ENCODE data around the gene HRH3. TPM values are rescaled to one million over a fixed set of nuclear protein-coding genes. Genes with fewer than 3 reads are reported as not detected.
A peak's percentile ranks its signal among the peaks of the same experiment; 100 is the strongest.

Gene HRH3
- total RNA-seq, 1 experiment from 2014 or later: not detected

DNA sequence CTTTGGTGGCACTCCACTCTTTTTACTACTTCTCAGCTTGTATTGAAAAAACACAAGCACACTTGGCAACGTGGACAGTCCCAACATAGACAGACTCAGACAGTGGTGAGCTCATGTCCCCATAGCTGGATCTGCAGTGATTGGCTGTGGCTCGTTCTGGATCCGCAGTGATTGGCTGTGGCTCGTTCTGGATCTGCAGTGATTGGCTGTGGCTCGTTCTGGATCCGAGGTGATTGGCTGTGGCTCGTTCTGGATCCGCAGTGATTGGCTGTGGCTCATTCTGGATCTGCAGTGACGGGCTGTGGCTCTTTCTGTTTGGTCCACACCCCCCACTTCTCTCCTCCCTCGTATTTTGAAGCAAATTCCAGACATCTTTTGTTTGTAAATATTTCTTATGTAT lies 46.3 kb upstream of the HRH3 start:
- Histone ChIP-seq H3K27me3 (replicated peaks; ENCODE audit: control insufficient read depth, insufficient read depth, low read length) (no peaks in the 10 kb centered on the region), H3K36me3 (ENCODE audit: control insufficient read depth, insufficient read depth, low read length) (peaks cover 11% of the 10 kb centered on the region), H3K4me1 (no peaks in the 10 kb centered on the region), H3K4me3 (ENCODE audit: low read depth, low read length) (no peak overlapping the region), H3K9me3 (no peaks in the 10 kb centered on the region)
- no peak overlapping the region for H3K4me3 Mint-ChIP-seq (ENCODE audit: unreplicated experiment)
- TF ChIP-seq, protein P1, sequence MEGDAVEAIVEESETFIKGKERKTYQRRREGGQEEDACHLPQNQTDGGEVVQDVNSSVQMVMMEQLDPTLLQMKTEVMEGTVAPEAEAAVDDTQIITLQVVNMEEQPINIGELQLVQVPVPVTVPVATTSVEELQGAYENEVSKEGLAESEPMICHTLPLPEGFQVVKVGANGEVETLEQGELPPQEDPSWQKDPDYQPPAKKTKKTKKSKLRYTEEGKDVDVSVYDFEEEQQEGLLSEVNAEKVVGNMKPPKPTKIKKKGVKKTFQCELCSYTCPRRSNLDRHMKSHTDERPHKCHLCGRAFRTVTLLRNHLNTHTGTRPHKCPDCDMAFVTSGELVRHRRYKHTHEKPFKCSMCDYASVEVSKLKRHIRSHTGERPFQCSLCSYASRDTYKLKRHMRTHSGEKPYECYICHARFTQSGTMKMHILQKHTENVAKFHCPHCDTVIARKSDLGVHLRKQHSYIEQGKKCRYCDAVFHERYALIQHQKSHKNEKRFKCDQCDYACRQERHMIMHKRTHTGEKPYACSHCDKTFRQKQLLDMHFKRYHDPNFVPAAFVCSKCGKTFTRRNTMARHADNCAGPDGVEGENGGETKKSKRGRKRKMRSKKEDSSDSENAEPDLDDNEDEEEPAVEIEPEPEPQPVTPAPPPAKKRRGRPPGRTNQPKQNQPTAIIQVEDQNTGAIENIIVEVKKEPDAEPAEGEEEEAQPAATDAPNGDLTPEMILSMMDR (IDR thresholded peaks at IDR 0.05; ENCODE audit: insufficient read depth in 1 of 2, low read depth in 1 of 2, low read length in 1 of 2, severe bottlenecking in 1 of 2, unreplicated experiment in 1 of 2): no peak
- peaks cover 8% of the 10 kb centered on the region for H3K4me1 Mint-ChIP-seq (ENCODE audit: low read depth, unreplicated experiment)
- no peak overlapping the region for H3K27ac Mint-ChIP-seq (ENCODE audit: unreplicated experiment)
- no TSS peak for BruUV-seq (replicated peaks)
- no peaks in the 10 kb centered on the region for H3K9me3 Mint-ChIP-seq (ENCODE audit: unreplicated experiment)
- ChIA-PET CTCF (interaction anchor here (0.5 kb wide), 1 partner anchor 215 kb away, joined by 3 read pairs; no protein-coding TSS in a partner anchor), POLR2A (interaction anchor here (0.8 kb wide), 1 partner anchor 1898 kb away, joined by 5 read pairs; no protein-coding TSS in a partner anchor)
- intact Hi-C loops (cut with micrococcal nuclease; ENCODE audit: unreplicated experiment): no loop called here
- H3K27me3 Mint-ChIP-seq (ENCODE audit: insufficient read depth, unreplicated experiment): no peaks in the 10 kb centered on the region
- H3K36me3 Mint-ChIP-seq (ENCODE audit: insufficient read depth, unreplicated experiment): peaks cover 76% of the 10 kb centered on the region
- peak in 1 of 2 experiments; percentile 47 for DNase-seq

DNA sequence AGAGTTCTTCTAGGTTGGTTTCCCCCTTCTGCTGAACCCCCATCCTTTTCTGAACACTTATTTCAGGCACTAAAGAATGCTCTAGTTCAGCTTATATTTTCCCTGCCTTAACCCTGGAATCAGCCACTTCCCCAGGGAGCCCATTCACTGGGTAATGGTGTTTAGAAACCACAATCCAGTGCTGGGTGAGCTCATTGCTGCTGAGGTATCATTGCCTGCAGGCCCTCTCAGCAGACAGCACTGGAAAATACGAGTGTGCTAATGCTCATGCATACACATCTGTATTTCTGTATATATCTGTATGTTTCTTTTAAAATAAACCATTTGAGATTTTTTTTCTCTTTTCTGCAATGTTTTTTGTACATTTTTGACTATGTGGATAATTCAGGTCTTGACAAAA lies 45.3 kb upstream of the HRH3 start:
- intact Hi-C loops (cut with micrococcal nuclease; ENCODE audit: unreplicated experiment): no loop called here
- no peaks in the 10 kb centered on the region for H3K9me3 Mint-ChIP-seq (ENCODE audit: unreplicated experiment)
- ChIA-PET CTCF (no interaction called here), POLR2A (no interaction called here)
- H3K4me1 ChIP-seq: no peaks in the 10 kb centered on the region
- no peak overlapping the region for H3K4me3 Mint-ChIP-seq (ENCODE audit: unreplicated experiment)
- peaks cover 8% of the 10 kb centered on the region for H3K4me1 Mint-ChIP-seq (ENCODE audit: low read depth, unreplicated experiment)
- no peaks in the 10 kb centered on the region for H3K27me3 ChIP-seq (replicated peaks; ENCODE audit: control insufficient read depth, insufficient read depth, low read length)
- no peak overlapping the region for H3K4me3 ChIP-seq (ENCODE audit: low read depth, low read length)
- BruUV-seq (replicated peaks): no TSS peak
- H3K27me3 Mint-ChIP-seq (ENCODE audit: insufficient read depth, unreplicated experiment): no peaks in the 10 kb centered on the region
- H3K36me3 ChIP-seq (ENCODE audit: control insufficient read depth, insufficient read depth, low read length): peaks cover 13% of the 10 kb centered on the region
- TF ChIP-seq, protein P1 (IDR thresholded peaks at IDR 0.05; ENCODE audit: insufficient read depth in 1 of 2, low read depth in 1 of 2, low read length in 1 of 2, severe bottlenecking in 1 of 2, unreplicated experiment in 1 of 2): no peak
- no peak for DNase-seq
- no peaks in the 10 kb centered on the region for H3K9me3 ChIP-seq
- peaks cover 84% of the 10 kb centered on the region for H3K36me3 Mint-ChIP-seq (ENCODE audit: insufficient read depth, unreplicated experiment)
- H3K27ac Mint-ChIP-seq (ENCODE audit: unreplicated experiment): no peak overlapping the region

DNA sequence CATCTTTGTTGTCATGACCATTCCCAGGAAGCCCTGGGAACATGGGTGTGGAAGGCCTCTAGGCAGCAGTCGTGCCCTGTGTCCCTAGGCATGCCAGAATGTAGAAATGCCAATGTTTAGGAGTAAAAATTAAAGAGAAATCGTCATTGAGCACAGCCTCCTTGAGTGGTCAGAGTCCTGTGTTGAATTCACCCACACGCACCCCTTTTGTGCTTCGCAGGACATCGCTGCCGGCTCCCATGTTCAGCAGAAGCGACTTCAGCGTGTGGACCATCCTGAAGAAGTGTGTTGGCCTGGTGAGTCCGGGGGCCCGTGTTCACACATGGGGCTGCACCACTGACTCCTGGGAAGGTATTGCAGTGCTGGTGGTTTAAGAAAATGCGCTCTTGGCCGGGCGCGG lies 43.3 kb upstream of the HRH3 start:
- no peaks in the 10 kb centered on the region for H3K9me3 Mint-ChIP-seq (ENCODE audit: unreplicated experiment)
- TF ChIP-seq, protein P1 (IDR thresholded peaks at IDR 0.05; ENCODE audit: insufficient read depth in 1 of 2, low read depth in 1 of 2, low read length in 1 of 2, severe bottlenecking in 1 of 2, unreplicated experiment in 1 of 2): no peak
- H3K9me3 ChIP-seq: no peaks in the 10 kb centered on the region
- H3K36me3 ChIP-seq (ENCODE audit: control insufficient read depth, insufficient read depth, low read length): peaks cover 11% of the 10 kb centered on the region
- no peak for DNase-seq
- H3K27me3 ChIP-seq (replicated peaks; ENCODE audit: control insufficient read depth, insufficient read depth, low read length): no peaks in the 10 kb centered on the region
- H3K36me3 Mint-ChIP-seq (ENCODE audit: insufficient read depth, unreplicated experiment): peaks cover 92% of the 10 kb centered on the region
- no peak overlapping the region for H3K4me3 Mint-ChIP-seq (ENCODE audit: unreplicated experiment)
- intact Hi-C loops (cut with micrococcal nuclease; ENCODE audit: unreplicated experiment): no loop called here
- H3K4me1 ChIP-seq: no peaks in the 10 kb centered on the region
- H3K4me1 Mint-ChIP-seq (ENCODE audit: low read depth, unreplicated experiment): no peaks in the 10 kb centered on the region
- no peaks in the 10 kb centered on the region for H3K27me3 Mint-ChIP-seq (ENCODE audit: insufficient read depth, unreplicated experiment)
- BruUV-seq (replicated peaks): no TSS peak
- no peak overlapping the region for H3K4me3 ChIP-seq (ENCODE audit: low read depth, low read length)
- ChIA-PET POLR2A (no interaction called here), CTCF (no interaction called here)
- no peak overlapping the region for H3K27ac Mint-ChIP-seq (ENCODE audit: unreplicated experiment)

Measured in Caco-2 (cell line).